ENCODE results near the gene ZYX.
"Not testable (repeated sequence)": the region's sequence is repeated elsewhere in the genome, so short reads cannot be mapped to it uniquely, and the experiment has no call there.

Gene ZYX

GRCh38 chr7:143397710-143398530 is 16.8 kb downstream of the ZYX start:
- no peak for DNase-seq

GRCh38 chr7:143398616-143399015 is 17.5 kb downstream of the ZYX start:
- DNase-seq: no peak

GRCh38 chr7:143399151-143399550 is 18.0 kb downstream of the ZYX start:
- no peak for DNase-seq

GRCh38 chr7:143399642-143400041 is 18.5 kb downstream of the ZYX start:
- DNase-seq: no peak

- DNase-seq: no peak
These were observed 20.1 kb downstream of the ZYX start for GRCh38 chr7:143401265-143401664.

GRCh38 chr7:143402233-143402632 is 21.1 kb downstream of the ZYX start:
- DNase-seq: not testable (repeated sequence)

GRCh38 chr7:143405173-143406001 is 24.2 kb downstream of the ZYX start:
- peak; percentile 20 for DNase-seq

GRCh38 chr7:143406002-143406357 is 24.8 kb downstream of the ZYX start:
- DNase-seq: no peak

- no peak for DNase-seq
These were observed 26.4 kb downstream of the ZYX start for GRCh38 chr7:143407287-143408251.

- DNase-seq: no peak
These were observed 27.1 kb downstream of the ZYX start for GRCh38 chr7:143408252-143408685.

- DNase-seq: peak; percentile 81
These were observed 27.8 kb downstream of the ZYX start, which contains the start of gene EPHA1 for GRCh38 chr7:143408686-143409561. Gene EPHA1, minus strand, starts transcription at chr7:143408856. Its CDS starts 51 bp downstream, at chr7:143408805.

GRCh38 chr7:143410521-143411004 is 29.4 kb downstream of the ZYX start:
- no peak for DNase-seq

GRCh38 chr7:143411976-143412708 is 31.0 kb downstream of the ZYX start:
- no peak for DNase-seq

- no peak for DNase-seq
These were observed 32.0 kb downstream of the ZYX start for GRCh38 chr7:143413123-143413522.

- DNase-seq: not testable (repeated sequence)
These were observed 34.1 kb downstream of the ZYX start for GRCh38 chr7:143415209-143415608.

- DNase-seq: no peak
These were observed 34.7 kb downstream of the ZYX start for GRCh38 chr7:143415742-143416397.

- DNase-seq: peak; percentile 36
These were observed 35.5 kb downstream of the ZYX start for GRCh38 chr7:143416565-143417149.

- DNase-seq: no peak
These were observed 36.7 kb downstream of the ZYX start for GRCh38 chr7:143417734-143418383.

All from NCI-H1105 treated with DMSO at 0.1 percent for 48 hours (cell line).